CD14-positive monocyte (primary cell): ENCODE results near the gene ITPR2. TPM values are rescaled to one million over a fixed set of nuclear protein-coding genes. Genes with fewer than 3 reads are reported as not detected.

ENCODE experiments used
- DNase-seq, 3 donors: peaks; one replicate each; pipeline ENCODE4 v3.0.0-alpha.2; 2011 to 2022
- H2AFZ ChIP-seq: 2 replicates; pipeline ENCODE4 v1.6.0; 2012; ENCODE audit warnings: mild to moderate bottlenecking, low read depth, low read length, inconsistent platforms; ENCODE audit not compliant: insufficient read depth, poor library complexity, severe bottlenecking
- H3K27ac ChIP-seq, 2 donors: 1 replicate in 1 of 2; 2 replicates in 1 of 2; pipeline ENCODE4 v1.5.1; 2012 to 2013; ENCODE audit warnings: low read length in 2 of 2, control low read depth in 1 of 2, inconsistent platforms in 1 of 2, low read depth in 1 of 2, mild to moderate bottlenecking in 1 of 2
- H3K27me3 ChIP-seq, 2 donors: one replicate each; pipeline versions ENCODE4 v1.6.0 to v1.6.1; 2011 to 2013; ENCODE audit warnings: low read length in 2 of 2; ENCODE audit not compliant: control insufficient read depth in 2 of 2, insufficient read depth in 2 of 2
- H3K36me3 ChIP-seq, 2 donors: replicated peaks in 1 of 2; 1 replicate in 1 of 2; 2 replicates in 1 of 2; pipeline versions ENCODE4 v1.5.1 to v1.6.1; 2012 to 2013; ENCODE audit warnings: low read length in 2 of 2, control low read depth in 1 of 2, inconsistent platforms in 1 of 2, mild to moderate bottlenecking in 1 of 2; ENCODE audit not compliant: insufficient read depth in 2 of 2, control insufficient read depth in 1 of 2
- H3K4me1 ChIP-seq, 2 donors: 1 replicate in 1 of 2; 2 replicates in 1 of 2; pipeline versions ENCODE4 v1.5.1 to v1.6.1; 2012 to 2013; ENCODE audit warnings: low read length in 2 of 2, control low read depth in 1 of 2, inconsistent platforms in 1 of 2, mild to moderate bottlenecking in 1 of 2, moderate library complexity in 1 of 2; ENCODE audit not compliant: insufficient read depth in 2 of 2, control insufficient read depth in 1 of 2
- H3K4me2 ChIP-seq: replicated peaks from 2 replicates; pipeline ENCODE3; 2012; ENCODE audit warnings: low read length, moderate library complexity, mild to moderate bottlenecking; ENCODE audit not compliant: poor library complexity, severe bottlenecking; ENCODE audit errors: extremely low read depth
- H3K4me3 ChIP-seq, 3 experiments: fragments of 200-600 bp in 1 of 3; sonication (generic) in 1 of 3; replicated peaks in 1 of 3; 1 replicate in 2 of 3; 2 replicates in 1 of 3; pipeline ENCODE4 v1.5.1; 2011 to 2013; ENCODE audit warnings: low read length in 3 of 3, mild to moderate bottlenecking in 3 of 3, control low read depth in 2 of 3, low read depth in 2 of 3, inconsistent platforms in 1 of 3, moderate library complexity in 1 of 3
- H3K79me2 ChIP-seq: 2 replicates; pipeline ENCODE4 v1.6.0; 2012; ENCODE audit warnings: mild to moderate bottlenecking, control low read depth, inconsistent platforms, low read length, moderate library complexity; ENCODE audit not compliant: insufficient read depth
- H3K9ac ChIP-seq: 2 replicates; pipeline ENCODE4 v1.6.0; 2017; ENCODE audit warnings: low read length, mild to moderate bottlenecking; ENCODE audit not compliant: insufficient read depth, poor library complexity, severe bottlenecking
- H3K9me3 ChIP-seq, 2 donors: replicated peaks in 1 of 2; 1 replicate in 1 of 2; 2 replicates in 1 of 2; pipeline versions ENCODE4 v1.5.1 to v1.6.1; 2012 to 2013; ENCODE audit warnings: low read length in 2 of 2, control low read depth in 1 of 2; ENCODE audit not compliant: control insufficient read depth in 1 of 2, insufficient read depth in 1 of 2
- H4K20me1 ChIP-seq: 2 replicates; pipeline ENCODE4 v1.6.0; 2012; ENCODE audit warnings: mild to moderate bottlenecking, low read length, control low read depth, moderate library complexity; ENCODE audit not compliant: insufficient read depth
- H3K27ac Mint-ChIP-seq, 7 donors: one replicate each; pipeline ENCODE4 v1.8.0; 2020; ENCODE audit warnings: mild to moderate bottlenecking in 7 of 7, mixed read lengths in 7 of 7, moderate library complexity in 6 of 7, inconsistent platforms in 2 of 7
- H3K27me3 Mint-ChIP-seq, 3 donors: one replicate each; pipeline ENCODE4 v1.8.0; 2021 to 2022; ENCODE audit warnings: low read depth in 3 of 3, mild to moderate bottlenecking in 3 of 3, mixed read lengths in 3 of 3, moderate library complexity in 3 of 3, inconsistent platforms in 1 of 3
- H3K36me3 Mint-ChIP-seq, 2 donors: one replicate each; pipeline ENCODE4 v1.8.0; 2020; ENCODE audit warnings: mixed read lengths in 2 of 2, inconsistent platforms in 1 of 2, mild to moderate bottlenecking in 1 of 2
- H3K4me1 Mint-ChIP-seq: one replicate; pipeline ENCODE4 v1.8.0; 2020; ENCODE audit warnings: mild to moderate bottlenecking, mixed read lengths
- H3K4me3 Mint-ChIP-seq, 2 donors: one replicate each; pipeline ENCODE4 v1.8.0; 2020; ENCODE audit warnings: mild to moderate bottlenecking in 2 of 2, mixed read lengths in 2 of 2, moderate library complexity in 1 of 2
- H3K9me3 Mint-ChIP-seq, 7 donors: one replicate each; pipeline ENCODE4 v1.8.0; 2020 to 2022; ENCODE audit warnings: mixed read lengths in 7 of 7, mild to moderate bottlenecking in 6 of 7, moderate library complexity in 6 of 7, inconsistent platforms in 2 of 7
- WGBS: methylation state at CpG from one replicate; pipeline ENCODE4 v1.1.5; 2013; ENCODE audit warnings: missing lambda C conversion rate; ENCODE audit not compliant: insufficient coverage; 5-methylcytosine and 5-hydroxymethylcytosine counted together
- intact Hi-C, 2 donors: fragments of 100-400 bp; cut with micrococcal nuclease; formaldehyde crosslinking; loops; one replicate each; pipeline versions ENCODE4 v1.15.0 to v1.15.1; 2023
- polyA plus RNA-seq, 3 donors: library from polyadenylated mRNA; depleted of rRNA in 1 of 3; unstranded in 2 of 3; stranded (reverse) in 1 of 3; fragments of 300-500 nt in 2 of 3; fragments of >200 nt in 1 of 3; fragmentation: Illumina TruSeq in 2 of 3; gene quantifications; 1 replicate in 2 of 3; 2 replicates in 1 of 3; pipeline ENCODE4 v1.2.3, GENCODE V29; 2012 to 2021
- TF ChIP-seq, protein P1 (sequence below): fragments of 200-600 bp; IDR thresholded peaks from one replicate; pipeline ENCODE4 v1.8.0; 2022; ENCODE audit warnings: antibody characterized with exemption, mild to moderate bottlenecking

The ITPR2 gene
- polyA plus RNA-seq, 3 donors, result 2.7 to 6.4 (median 5.7) TPM

DNA sequence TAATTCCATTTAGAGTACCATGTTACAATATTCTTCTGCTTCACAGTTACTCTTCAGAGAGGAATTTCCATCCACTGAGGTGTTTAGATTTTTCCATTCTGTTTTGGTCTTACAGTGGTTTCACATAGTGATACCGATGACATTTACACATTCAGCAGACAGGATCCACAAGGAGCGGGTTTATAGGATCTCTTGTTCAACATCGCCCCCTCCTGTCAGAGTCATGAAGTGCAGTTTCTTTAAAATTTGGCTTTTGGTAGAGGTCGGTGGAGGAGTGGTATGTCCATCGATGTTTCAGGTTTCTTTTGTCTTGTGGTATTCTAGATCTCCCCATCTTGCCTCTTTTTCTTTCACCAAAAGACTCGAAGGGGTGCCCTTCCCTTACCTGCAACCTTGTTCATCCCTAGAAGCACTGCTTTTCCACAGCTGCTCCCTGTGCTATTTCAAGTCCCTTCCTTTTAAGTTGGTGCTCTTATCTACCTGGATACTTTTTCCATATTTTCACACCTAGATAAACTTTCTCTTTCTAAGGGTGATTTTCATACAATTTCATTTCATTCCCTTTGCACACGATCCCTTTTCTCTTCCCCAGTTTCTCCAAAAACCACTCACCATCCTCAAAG is 181.3 kb downstream of the ITPR2 start:
- Histone ChIP-seq H3K27me3 (no peaks in the 10 kb centered on the region), H3K27ac (no peak overlapping the region), H3K9ac (no peak overlapping the region), H3K36me3 (peaks cover 36 to 68% of the 10 kb centered on the region in 2 donors), H2AFZ (no peak overlapping the region), H3K4me1 (no peaks in the 10 kb centered on the region), H3K4me3 (no peak overlapping the region), H4K20me1 (no peaks in the 10 kb centered on the region), H3K4me2 (no peak overlapping the region), H3K9me3 (peaks cover 0 to 3% of the 10 kb centered on the region in 2 donors), H3K79me2 (no peaks in the 10 kb centered on the region)
- H3K4me1 Mint-ChIP-seq, result no peaks in the 10 kb centered on the region
- H3K36me3 Mint-ChIP-seq, result peaks cover 61 to 66% of the 10 kb centered on the region in 2 donors
- no peak overlapping the region for H3K4me3 Mint-ChIP-seq
- H3K9me3 Mint-ChIP-seq, result peaks cover 0 to 10% (median 7%) of the 10 kb centered on the region in 7 donors
- intact Hi-C loops, result loop anchor here (5.0 kb wide), 2 partner anchors 219 to 1214 kb away; no protein-coding TSS in a partner anchor
- 100% methylated on average over 2 of the region's 7 CpGs for WGBS
- no peaks in the 10 kb centered on the region for H3K27me3 Mint-ChIP-seq
- TF ChIP-seq, protein P1, sequence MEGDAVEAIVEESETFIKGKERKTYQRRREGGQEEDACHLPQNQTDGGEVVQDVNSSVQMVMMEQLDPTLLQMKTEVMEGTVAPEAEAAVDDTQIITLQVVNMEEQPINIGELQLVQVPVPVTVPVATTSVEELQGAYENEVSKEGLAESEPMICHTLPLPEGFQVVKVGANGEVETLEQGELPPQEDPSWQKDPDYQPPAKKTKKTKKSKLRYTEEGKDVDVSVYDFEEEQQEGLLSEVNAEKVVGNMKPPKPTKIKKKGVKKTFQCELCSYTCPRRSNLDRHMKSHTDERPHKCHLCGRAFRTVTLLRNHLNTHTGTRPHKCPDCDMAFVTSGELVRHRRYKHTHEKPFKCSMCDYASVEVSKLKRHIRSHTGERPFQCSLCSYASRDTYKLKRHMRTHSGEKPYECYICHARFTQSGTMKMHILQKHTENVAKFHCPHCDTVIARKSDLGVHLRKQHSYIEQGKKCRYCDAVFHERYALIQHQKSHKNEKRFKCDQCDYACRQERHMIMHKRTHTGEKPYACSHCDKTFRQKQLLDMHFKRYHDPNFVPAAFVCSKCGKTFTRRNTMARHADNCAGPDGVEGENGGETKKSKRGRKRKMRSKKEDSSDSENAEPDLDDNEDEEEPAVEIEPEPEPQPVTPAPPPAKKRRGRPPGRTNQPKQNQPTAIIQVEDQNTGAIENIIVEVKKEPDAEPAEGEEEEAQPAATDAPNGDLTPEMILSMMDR, result peak; percentile 84
- DNase-seq, result peak; percentile 18 to 37 (median 19)
- H3K27ac Mint-ChIP-seq, result no peak overlapping the region

DNA sequence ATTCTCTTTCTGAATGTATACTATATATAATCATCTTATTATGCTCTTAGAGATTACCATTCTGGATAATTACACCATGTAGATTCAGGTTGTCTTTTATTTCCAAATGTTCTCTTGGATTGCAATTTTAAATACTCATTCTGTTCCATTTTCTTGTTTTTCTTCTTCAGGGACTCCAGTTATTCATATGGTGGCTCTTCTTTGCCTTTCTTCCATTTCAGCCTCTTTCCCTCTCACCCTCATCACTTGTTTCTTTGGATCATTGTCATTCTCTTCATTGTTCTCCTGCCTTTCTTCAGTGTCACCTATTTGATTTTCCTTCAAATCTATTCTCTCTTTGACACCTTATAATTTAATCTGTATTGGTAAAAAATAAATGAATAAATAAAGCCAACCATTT is 182.0 kb downstream of the ITPR2 start:
- intact Hi-C loops, result loop anchor here (5.0 kb wide), 2 partner anchors 219 to 1214 kb away; no protein-coding TSS in a partner anchor
- TF ChIP-seq, protein P1, result no peak

More for the DNA sequence above, 182.0 kb downstream of the ITPR2 start:
- no peak for DNase-seq
- Histone ChIP-seq H3K4me1 (no peaks in the 10 kb centered on the region), H2AFZ (no peak overlapping the region), H3K9ac (no peak overlapping the region), H3K27ac (no peak overlapping the region), H3K9me3 (peaks cover 0 to 3% of the 10 kb centered on the region in 2 donors), H3K79me2 (no peaks in the 10 kb centered on the region), H3K27me3 (no peaks in the 10 kb centered on the region), H3K4me2 (no peak overlapping the region), H3K36me3 (peaks cover 29 to 61% of the 10 kb centered on the region in 2 donors), H3K4me3 (no peak overlapping the region), H4K20me1 (no peaks in the 10 kb centered on the region)
- Mint-ChIP-seq H3K4me1 (no peaks in the 10 kb centered on the region), H3K27ac (no peak overlapping the region), H3K36me3 (peaks cover 57 to 64% of the 10 kb centered on the region in 2 donors), H3K27me3 (no peaks in the 10 kb centered on the region), H3K9me3 (peaks cover 0 to 10% (median 7%) of the 10 kb centered on the region in 7 donors), H3K4me3 (no peak overlapping the region)
